HG02571 (cell line): Measurements from ENCODE around the gene HEATR1.
A peak's percentile ranks its signal among the peaks of the same experiment; 100 is the strongest.

Experiments used
- ATAC-seq: cut with Tn5 transposase; IDR thresholded peaks from one replicate; pipeline ENCODE4 v1.9.1; 2021; ENCODE audit warnings: mild to moderate bottlenecking, moderate library complexity; ENCODE audit not compliant: unreplicated experiment

The HEATR1 gene

GRCh38 chr1:236541710-236542109, 62.6 kb downstream of the HEATR1 start:
- no peak for ATAC-seq

GRCh38 chr1:236540813-236541465, 63.4 kb downstream of the HEATR1 start:
- ATAC-seq = no peak

- no peak for ATAC-seq
Measured at GRCh38 chr1:236536540-236536939, 67.8 kb downstream of the HEATR1 start.

- ATAC-seq = no peak
Measured at GRCh38 chr1:236535662-236536161, 68.6 kb downstream of the HEATR1 start.

- ATAC-seq = no peak
Measured at GRCh38 chr1:236535190-236535589, 69.1 kb downstream of the HEATR1 start.

GRCh38 chr1:236534151-236534651, 70.1 kb downstream of the HEATR1 start:
- no peak for ATAC-seq

- ATAC-seq = no peak
Measured at GRCh38 chr1:236532850-236533249, 71.5 kb downstream of the HEATR1 start.

- ATAC-seq = no peak
Measured at GRCh38 chr1:236530959-236531358, 73.4 kb downstream of the HEATR1 start.

GRCh38 chr1:236530286-236530685, 74.0 kb downstream of the HEATR1 start:
- ATAC-seq = no peak

- no peak for ATAC-seq
Measured at GRCh38 chr1:236526079-236526478, 78.2 kb downstream of the HEATR1 start.

- ATAC-seq = no peak
Measured at GRCh38 chr1:236524895-236525184, 79.5 kb downstream of the HEATR1 start.

GRCh38 chr1:236524142-236524894, 80.0 kb downstream of the HEATR1 start:
- peak; percentile 86 for ATAC-seq

- peak; percentile 70 for ATAC-seq
Measured at GRCh38 chr1:236523704-236524141, 80.6 kb downstream of the HEATR1 start, which contains the start of gene LGALS8. TSS of gene LGALS8 (plus strand) at chr1:236523982. CDS start at chr1:236526071, 2,089 bp downstream.

GRCh38 chr1:236522937-236523703, 81.2 kb downstream of the HEATR1 start:
- ATAC-seq = peak; percentile 6

- ATAC-seq = no peak
Measured at GRCh38 chr1:236520445-236521005, 83.8 kb downstream of the HEATR1 start.

- no peak for ATAC-seq
Measured at GRCh38 chr1:236518322-236518721, 86.0 kb downstream of the HEATR1 start.

GRCh38 chr1:236516929-236517704, 87.2 kb downstream of the HEATR1 start:
- no peak for ATAC-seq

GRCh38 chr1:236515443-236515958, 88.8 kb downstream of the HEATR1 start:
- no peak for ATAC-seq

- no peak for ATAC-seq
Measured at GRCh38 chr1:236514703-236515442, 89.4 kb downstream of the HEATR1 start.
